ENCODE data around the gene TRHDE.

TRHDE gene

GRCh38 chr12:72586456-72586855, 314.3 kb downstream of the TRHDE start:
- Histone ChIP-seq H3K27me3 (ENCODE audit: control insufficient read depth, insufficient read depth, low read length) (no peaks in the 10 kb centered on the region), H3K4me3 (ENCODE audit: low read depth, low read length) (no peak overlapping the region), H3K36me3 (ENCODE audit: control insufficient read depth, insufficient read depth, low read length) (no peaks in the 10 kb centered on the region), H3K4me1 (ENCODE audit: control insufficient read depth, insufficient read depth, low read length) (no peaks in the 10 kb centered on the region), H3K9ac (ENCODE audit: low read depth, low read length) (no peak overlapping the region), H3K9me3 (ENCODE audit: control insufficient read depth, insufficient read depth, low read length) (no peaks in the 10 kb centered on the region)

- no peaks in the 10 kb centered on the region for H3K9me3 ChIP-seq (ENCODE audit: control insufficient read depth, insufficient read depth, low read length)
- no peak overlapping the region for H3K4me3 ChIP-seq (ENCODE audit: low read depth, low read length)
- H3K36me3 ChIP-seq (ENCODE audit: control insufficient read depth, insufficient read depth, low read length): no peaks in the 10 kb centered on the region
Measured at GRCh38 chr12:72602581-72602980, 330.4 kb downstream of the TRHDE start.

DNA sequence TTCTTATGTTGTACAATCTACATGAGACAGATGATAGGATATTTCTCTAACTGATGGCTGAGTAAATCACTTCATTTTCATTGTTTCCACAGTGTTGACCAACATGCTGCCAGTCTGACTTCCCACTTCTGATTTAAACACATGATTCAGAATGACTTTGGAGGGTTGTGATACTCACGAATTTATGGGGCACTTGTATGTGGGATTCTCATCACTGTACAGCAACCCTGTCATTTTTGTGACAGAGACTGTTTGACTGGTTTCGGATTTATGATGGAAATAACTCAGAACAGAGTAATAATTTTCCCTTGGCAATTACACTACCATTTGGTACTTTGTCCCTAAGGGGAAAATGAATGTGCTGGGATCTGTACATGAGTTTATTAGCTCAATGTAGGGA, 333.8 kb downstream of the TRHDE start:
- Histone ChIP-seq H3K4me3 (ENCODE audit: low read depth, low read length) (no peak overlapping the region), H3K4me1 (ENCODE audit: control insufficient read depth, insufficient read depth, low read length) (peaks cover 9% of the 10 kb centered on the region), H3K36me3 (ENCODE audit: control insufficient read depth, insufficient read depth, low read length) (no peaks in the 10 kb centered on the region), H3K9ac (ENCODE audit: low read depth, low read length) (no peak overlapping the region), H3K9me3 (ENCODE audit: control insufficient read depth, insufficient read depth, low read length) (no peaks in the 10 kb centered on the region), H3K27me3 (ENCODE audit: control insufficient read depth, insufficient read depth, low read length) (no peaks in the 10 kb centered on the region)

More at GRCh38 chr12:72602581-72602980, 330.4 kb downstream of the TRHDE start:
- Histone ChIP-seq H3K4me1 (ENCODE audit: control insufficient read depth, insufficient read depth, low read length) (no peaks in the 10 kb centered on the region), H3K27me3 (ENCODE audit: control insufficient read depth, insufficient read depth, low read length) (no peaks in the 10 kb centered on the region), H3K9ac (ENCODE audit: low read depth, low read length) (no peak overlapping the region)

DNA sequence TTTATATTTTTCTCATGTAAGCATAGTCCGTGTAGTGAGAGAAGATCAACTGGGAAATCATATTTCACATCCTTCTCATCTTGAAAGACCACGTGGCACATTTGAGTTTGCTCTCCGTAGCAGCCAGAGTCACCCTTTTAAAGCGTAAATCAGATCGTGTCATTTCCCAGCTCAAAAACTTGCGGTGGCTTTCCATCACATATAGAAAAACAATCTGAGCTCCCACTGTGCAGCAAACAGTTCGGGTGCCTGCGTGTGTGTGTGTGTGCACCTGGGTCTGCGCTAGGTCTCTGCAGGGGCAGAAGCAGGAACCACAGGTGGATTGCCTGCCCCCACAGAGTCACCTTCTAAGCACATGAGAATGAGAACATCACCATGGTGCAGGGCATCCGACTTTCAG, 338.2 kb downstream of the TRHDE start:
- H3K27me3 ChIP-seq (ENCODE audit: control insufficient read depth, insufficient read depth, low read length): no peaks in the 10 kb centered on the region
- H3K36me3 ChIP-seq (ENCODE audit: control insufficient read depth, insufficient read depth, low read length): no peaks in the 10 kb centered on the region

GRCh38 chr12:72610854-72611358, 338.7 kb downstream of the TRHDE start:
- no peaks in the 10 kb centered on the region for H3K27me3 ChIP-seq (ENCODE audit: control insufficient read depth, insufficient read depth, low read length)
- H3K9ac ChIP-seq (ENCODE audit: low read depth, low read length): no peak overlapping the region
- H3K36me3 ChIP-seq (ENCODE audit: control insufficient read depth, insufficient read depth, low read length): no peaks in the 10 kb centered on the region
- H3K4me3 ChIP-seq (ENCODE audit: low read depth, low read length): peak overlapping the region; percentile 14
- H3K4me1 ChIP-seq (ENCODE audit: control insufficient read depth, insufficient read depth, low read length): peaks cover 21% of the 10 kb centered on the region
- H3K9me3 ChIP-seq (ENCODE audit: control insufficient read depth, insufficient read depth, low read length): no peaks in the 10 kb centered on the region

More for the DNA sequence above, 338.2 kb downstream of the TRHDE start:
- H3K4me1 ChIP-seq (ENCODE audit: control insufficient read depth, insufficient read depth, low read length): peaks cover 21% of the 10 kb centered on the region
- no peak overlapping the region for H3K9ac ChIP-seq (ENCODE audit: low read depth, low read length)
- H3K4me3 ChIP-seq (ENCODE audit: low read depth, low read length): peak overlapping the region; percentile 14
- no peaks in the 10 kb centered on the region for H3K9me3 ChIP-seq (ENCODE audit: control insufficient read depth, insufficient read depth, low read length)

GRCh38 chr12:72612171-72612570, 340.0 kb downstream of the TRHDE start:
- no peaks in the 10 kb centered on the region for H3K27me3 ChIP-seq (ENCODE audit: control insufficient read depth, insufficient read depth, low read length)
- H3K36me3 ChIP-seq (ENCODE audit: control insufficient read depth, insufficient read depth, low read length): no peaks in the 10 kb centered on the region
- H3K9me3 ChIP-seq (ENCODE audit: control insufficient read depth, insufficient read depth, low read length): no peaks in the 10 kb centered on the region
- H3K4me1 ChIP-seq (ENCODE audit: control insufficient read depth, insufficient read depth, low read length): peaks cover 21% of the 10 kb centered on the region
- no peak overlapping the region for H3K4me3 ChIP-seq (ENCODE audit: low read depth, low read length)
- no peak overlapping the region for H3K9ac ChIP-seq (ENCODE audit: low read depth, low read length)

DNA sequence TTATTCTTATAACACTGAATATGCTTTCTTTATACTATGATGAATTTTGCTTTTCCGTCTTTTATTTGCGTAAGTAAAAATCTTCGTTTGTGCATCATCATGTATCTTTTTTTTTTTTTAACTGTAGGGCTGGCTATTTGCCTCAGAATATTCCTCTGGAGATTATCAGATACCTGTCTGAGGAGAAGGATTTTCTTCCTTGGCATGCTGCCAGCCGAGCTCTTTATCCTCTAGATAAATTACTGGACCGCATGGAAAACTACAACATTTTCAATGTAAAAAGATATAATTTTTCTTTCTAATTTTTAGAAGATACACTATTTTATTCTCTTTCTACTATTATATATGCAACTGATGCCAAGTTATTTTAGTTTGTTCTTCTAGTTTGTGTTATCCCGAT, 346.6 kb downstream of the TRHDE start:
- Histone ChIP-seq H3K9ac (ENCODE audit: low read depth, low read length) (no peak overlapping the region), H3K36me3 (ENCODE audit: control insufficient read depth, insufficient read depth, low read length) (no peaks in the 10 kb centered on the region), H3K27me3 (ENCODE audit: control insufficient read depth, insufficient read depth, low read length) (no peaks in the 10 kb centered on the region), H3K9me3 (ENCODE audit: control insufficient read depth, insufficient read depth, low read length) (no peaks in the 10 kb centered on the region), H3K4me1 (ENCODE audit: control insufficient read depth, insufficient read depth, low read length) (peaks cover 4% of the 10 kb centered on the region), H3K4me3 (ENCODE audit: low read depth, low read length) (no peak overlapping the region)

GRCh38 chr12:72622556-72622955, 350.4 kb downstream of the TRHDE start:
- Histone ChIP-seq H3K36me3 (ENCODE audit: control insufficient read depth, insufficient read depth, low read length) (no peaks in the 10 kb centered on the region), H3K4me1 (ENCODE audit: control insufficient read depth, insufficient read depth, low read length) (peaks cover 4% of the 10 kb centered on the region), H3K4me3 (ENCODE audit: low read depth, low read length) (no peak overlapping the region), H3K9me3 (ENCODE audit: control insufficient read depth, insufficient read depth, low read length) (no peaks in the 10 kb centered on the region), H3K9ac (ENCODE audit: low read depth, low read length) (no peak overlapping the region), H3K27me3 (ENCODE audit: control insufficient read depth, insufficient read depth, low read length) (no peaks in the 10 kb centered on the region)

GRCh38 chr12:72631926-72632685, 359.9 kb downstream of the TRHDE start:
- Histone ChIP-seq H3K9ac (ENCODE audit: low read depth, low read length) (no peak overlapping the region), H3K4me1 (ENCODE audit: control insufficient read depth, insufficient read depth, low read length) (no peaks in the 10 kb centered on the region), H3K4me3 (ENCODE audit: low read depth, low read length) (no peak overlapping the region), H3K36me3 (ENCODE audit: control insufficient read depth, insufficient read depth, low read length) (no peaks in the 10 kb centered on the region), H3K27me3 (ENCODE audit: control insufficient read depth, insufficient read depth, low read length) (no peaks in the 10 kb centered on the region), H3K9me3 (ENCODE audit: control insufficient read depth, insufficient read depth, low read length) (no peaks in the 10 kb centered on the region)

DNA sequence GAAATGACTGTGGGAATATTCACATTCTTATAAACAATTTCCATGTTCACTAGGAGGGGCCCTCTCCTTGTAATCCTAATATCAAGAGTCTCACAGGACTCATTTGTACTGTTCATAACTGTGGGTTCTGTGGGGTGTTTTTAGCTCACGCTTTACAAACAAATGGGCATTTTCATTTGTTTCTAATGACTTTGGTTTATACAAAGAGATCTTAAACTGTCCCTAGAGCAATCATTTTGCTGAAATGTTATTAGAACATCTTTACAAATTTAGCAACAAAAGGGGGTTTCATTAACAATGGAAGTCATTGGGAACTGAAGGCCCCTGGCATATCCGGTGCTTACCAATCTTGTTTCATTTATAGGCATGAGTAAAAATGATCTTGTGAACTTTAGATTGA, 370.5 kb downstream of the TRHDE start:
- H3K36me3 ChIP-seq (ENCODE audit: control insufficient read depth, insufficient read depth, low read length): no peaks in the 10 kb centered on the region
- no peaks in the 10 kb centered on the region for H3K27me3 ChIP-seq (ENCODE audit: control insufficient read depth, insufficient read depth, low read length)
- no peaks in the 10 kb centered on the region for H3K9me3 ChIP-seq (ENCODE audit: control insufficient read depth, insufficient read depth, low read length)
- no peak overlapping the region for H3K4me3 ChIP-seq (ENCODE audit: low read depth, low read length)
- no peak overlapping the region for H3K9ac ChIP-seq (ENCODE audit: low read depth, low read length)
- no peaks in the 10 kb centered on the region for H3K4me1 ChIP-seq (ENCODE audit: control insufficient read depth, insufficient read depth, low read length)

- no peaks in the 10 kb centered on the region for H3K27me3 ChIP-seq (ENCODE audit: control insufficient read depth, insufficient read depth, low read length)
- no peaks in the 10 kb centered on the region for H3K4me1 ChIP-seq (ENCODE audit: control insufficient read depth, insufficient read depth, low read length)
- no peaks in the 10 kb centered on the region for H3K36me3 ChIP-seq (ENCODE audit: control insufficient read depth, insufficient read depth, low read length)
Measured at GRCh38 chr12:72647139-72647538, 375.0 kb downstream of the TRHDE start.

DNA sequence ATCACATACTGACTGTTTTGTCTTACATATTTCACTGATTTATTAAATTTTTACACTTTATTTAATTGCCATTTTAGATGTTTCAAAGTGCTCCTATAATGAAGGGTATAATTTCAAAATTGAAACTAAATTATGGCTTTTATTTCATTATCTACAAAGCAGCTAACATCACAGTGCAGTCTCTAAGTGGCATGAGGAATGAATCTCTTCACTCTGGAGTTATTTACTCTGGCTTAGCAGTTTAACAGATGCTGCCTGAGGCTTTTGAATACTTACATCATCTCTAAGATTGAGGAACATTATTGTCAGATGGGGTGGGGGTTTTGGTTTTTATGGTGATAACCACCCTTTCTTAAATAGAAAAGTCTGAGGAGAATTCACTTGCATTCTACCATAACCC, 386.4 kb downstream of the TRHDE start:
- H3K27me3 ChIP-seq (ENCODE audit: control insufficient read depth, insufficient read depth, low read length): no peaks in the 10 kb centered on the region
- H3K9me3 ChIP-seq (ENCODE audit: control insufficient read depth, insufficient read depth, low read length): no peaks in the 10 kb centered on the region
- no peaks in the 10 kb centered on the region for H3K36me3 ChIP-seq (ENCODE audit: control insufficient read depth, insufficient read depth, low read length)
- no peak overlapping the region for H3K4me3 ChIP-seq (ENCODE audit: low read depth, low read length)
- no peak overlapping the region for H3K9ac ChIP-seq (ENCODE audit: low read depth, low read length)
- H3K4me1 ChIP-seq (ENCODE audit: control insufficient read depth, insufficient read depth, low read length): no peaks in the 10 kb centered on the region

More at GRCh38 chr12:72647139-72647538, 375.0 kb downstream of the TRHDE start:
- Histone ChIP-seq H3K9ac (ENCODE audit: low read depth, low read length) (no peak overlapping the region), H3K4me3 (ENCODE audit: low read depth, low read length) (no peak overlapping the region), H3K9me3 (ENCODE audit: control insufficient read depth, insufficient read depth, low read length) (no peaks in the 10 kb centered on the region)

Data from iPS-15b (cell line).